GM19240 (cell line): ENCODE measurements around the gene GNG2.

Experiments
- DNase-seq: peaks from one replicate; pipeline ENCODE4 v3.0.0; 2011; ENCODE audit warnings: low spot score; ENCODE audit not compliant: insufficient read length

GNG2 gene

DNA sequence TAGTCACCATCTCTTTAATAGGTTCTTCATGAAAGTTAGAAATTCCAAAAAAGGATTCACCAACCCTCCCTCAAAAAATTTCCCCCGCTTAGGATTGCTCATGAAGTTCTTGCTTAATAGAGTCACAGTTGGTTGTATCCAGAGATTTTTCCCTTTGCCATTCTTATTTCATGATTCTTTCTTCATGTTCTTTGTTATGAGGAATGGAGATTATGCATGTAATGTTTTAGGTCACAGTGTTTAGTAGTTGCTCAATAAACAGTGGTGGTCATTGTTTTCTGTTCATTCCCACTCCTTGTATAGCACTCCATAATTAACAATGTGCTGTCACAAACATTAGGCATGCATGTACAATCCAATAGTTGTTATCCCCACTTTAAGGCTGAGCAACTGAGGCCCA is 77.7 kb downstream of the GNG2 start:
- DNase-seq: no peak

DNA sequence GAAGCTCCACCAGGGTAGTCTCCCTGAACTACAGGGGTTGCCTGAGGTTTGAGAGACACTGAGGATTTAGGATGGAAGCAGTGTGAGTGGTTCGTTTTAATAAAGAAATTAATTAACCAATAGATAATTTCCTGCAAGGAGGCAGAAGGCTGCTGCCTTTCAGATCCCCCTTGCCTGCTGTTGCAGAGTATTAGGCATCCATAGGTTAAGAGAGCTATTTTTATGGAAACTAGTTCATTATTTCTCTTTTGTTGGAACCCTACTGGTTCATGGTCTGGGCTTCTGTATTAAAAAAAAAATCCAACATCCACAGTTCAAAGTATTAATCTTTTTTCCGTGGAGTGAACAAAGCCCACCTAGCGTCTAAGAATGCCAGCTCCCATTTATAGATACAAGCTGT is 78.4 kb downstream of the GNG2 start:
- no peak for DNase-seq

DNA sequence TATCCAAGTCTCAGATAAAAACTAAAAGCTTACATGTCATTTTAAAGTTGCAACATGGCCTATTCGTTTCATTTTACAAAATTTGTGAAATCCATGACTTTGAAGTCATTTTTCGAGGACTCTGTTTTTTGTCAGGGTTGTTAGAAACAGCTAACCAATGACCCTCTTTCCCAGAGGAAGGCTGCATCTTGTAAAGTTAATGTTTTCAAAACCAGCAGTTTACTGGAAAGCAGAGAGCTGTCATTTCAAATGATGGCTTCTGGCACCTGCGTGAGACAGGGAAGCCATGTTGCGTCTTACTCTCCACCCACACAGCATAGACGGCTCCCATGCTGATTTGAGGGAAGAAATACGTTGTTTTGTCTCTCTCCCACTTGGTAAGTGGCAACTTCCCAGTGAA is 78.8 kb downstream of the GNG2 start:
- no peak for DNase-seq

DNA sequence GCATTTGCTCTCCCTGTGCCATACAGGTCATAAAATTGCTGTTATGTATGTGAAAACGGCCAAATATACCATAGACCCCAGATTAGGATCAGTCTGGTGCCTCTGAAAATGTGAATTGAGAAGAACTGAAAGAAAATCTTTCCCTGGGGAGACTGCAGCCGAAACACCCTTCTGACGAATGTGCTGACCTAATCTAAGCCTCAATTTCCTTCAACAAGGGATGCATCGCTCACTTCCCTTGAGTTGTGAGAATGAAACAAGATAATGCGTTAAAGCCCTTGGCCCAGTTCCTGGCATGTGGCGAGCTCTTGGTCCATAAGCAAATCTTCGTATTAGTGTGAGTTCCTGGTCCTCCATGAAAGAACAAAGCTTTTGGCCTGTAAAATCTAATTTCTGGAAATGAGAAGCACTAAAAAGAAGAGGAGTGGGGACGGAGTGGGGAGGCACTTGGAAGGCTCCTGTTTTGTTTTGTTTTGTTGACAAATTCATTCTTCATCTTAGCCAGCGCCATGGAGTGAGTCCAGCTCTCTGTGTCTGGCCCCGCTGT is 79.4 kb downstream of the GNG2 start:
- no peak for DNase-seq

DNA sequence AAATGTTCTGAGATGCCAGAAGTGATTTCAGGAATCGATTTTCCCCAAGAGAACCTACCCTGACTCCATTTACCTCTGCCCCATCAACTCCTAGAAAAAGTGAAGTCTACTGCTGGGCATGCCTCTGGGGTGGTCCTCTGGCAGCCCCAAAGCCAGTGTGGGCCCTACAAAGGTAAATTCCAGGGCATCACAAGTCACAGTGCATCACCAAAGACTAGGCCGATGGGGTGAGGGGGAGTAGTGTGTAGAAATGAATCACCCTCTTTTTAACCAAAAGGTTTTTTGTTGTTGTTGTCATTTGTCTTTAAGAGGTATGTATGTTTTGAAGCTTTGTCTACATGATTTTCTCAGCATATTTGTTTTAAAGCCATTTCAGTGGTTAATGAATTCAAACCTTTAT is 82.6 kb downstream of the GNG2 start:
- DNase-seq: no peak

DNA sequence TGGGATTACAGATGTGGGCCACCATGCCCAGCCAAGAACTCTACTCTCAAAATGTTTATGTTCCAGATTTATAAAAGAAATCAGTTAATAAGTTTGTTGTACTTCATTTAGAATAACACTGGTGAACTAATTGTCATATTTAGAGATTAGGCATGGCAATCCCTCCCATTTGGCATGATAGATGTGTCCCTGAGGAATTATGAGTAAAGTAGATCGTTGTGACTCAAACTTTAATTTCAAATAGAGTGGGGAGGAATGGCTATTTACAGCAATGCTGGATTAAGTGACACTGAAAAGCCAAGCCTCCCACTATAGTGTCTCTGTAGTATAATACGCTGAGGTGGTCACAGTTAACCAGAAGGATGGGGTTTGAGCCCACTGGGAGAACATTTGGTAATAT is 89.6 kb downstream of the GNG2 start:
- no peak for DNase-seq

DNA sequence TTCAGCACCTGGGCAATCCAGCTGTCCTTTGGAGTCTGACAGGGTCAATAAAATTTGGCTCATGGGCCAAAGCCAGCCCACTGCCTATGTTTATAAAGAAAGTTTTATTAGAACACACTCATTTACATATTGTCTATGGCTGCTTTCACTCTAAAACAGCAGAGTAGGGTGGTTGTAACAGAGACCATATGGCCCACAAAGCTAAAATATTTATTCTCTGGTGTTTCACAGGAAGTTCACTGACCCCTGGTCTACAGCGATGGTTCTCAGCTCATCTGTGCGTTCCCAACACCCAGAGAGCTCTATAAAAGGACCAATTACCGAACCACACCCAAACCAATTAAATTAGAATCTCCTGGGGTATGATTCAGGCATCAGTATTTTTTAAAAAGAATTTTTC is 91.2 kb downstream of the GNG2 start:
- no peak for DNase-seq

DNA sequence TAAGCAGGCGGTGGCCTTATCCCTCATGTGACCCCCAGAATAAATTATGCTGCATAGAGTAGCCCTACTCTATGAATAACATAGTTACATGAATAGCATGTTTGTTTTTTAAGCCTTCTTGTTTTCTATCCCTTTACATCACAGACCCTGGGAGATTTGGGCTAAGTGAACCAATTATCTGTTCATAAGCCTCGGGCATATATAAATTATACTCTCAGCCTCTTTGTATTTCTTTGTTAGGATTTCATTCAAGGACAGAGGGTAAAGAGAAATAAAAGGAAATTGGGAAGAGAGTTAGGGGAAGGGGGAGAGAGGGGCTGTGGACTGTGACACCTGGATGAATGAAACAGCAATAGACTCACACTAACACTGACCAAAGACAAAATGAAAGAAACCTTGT is 93.6 kb downstream of the GNG2 start:
- no peak for DNase-seq

DNA sequence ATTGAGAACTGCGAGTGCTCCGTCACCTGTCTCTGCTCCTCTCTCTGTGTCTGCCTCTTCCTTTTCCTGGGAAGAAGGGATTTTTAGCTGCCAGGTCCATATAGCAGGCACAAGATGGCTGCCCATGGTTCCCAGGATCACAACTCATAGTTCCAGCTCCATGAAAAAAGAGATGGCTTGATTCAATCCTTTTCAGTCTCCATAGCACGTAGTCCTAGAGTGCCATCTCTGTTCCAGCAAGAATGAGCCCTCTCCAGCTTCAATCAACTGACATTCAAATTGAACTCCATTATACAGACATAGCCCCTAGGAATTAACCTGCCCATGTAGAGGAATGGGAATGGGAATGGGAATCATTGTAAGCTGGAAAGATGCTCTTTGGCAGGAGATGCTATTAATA is 94.2 kb downstream of the GNG2 start:
- DNase-seq: no peak

DNA sequence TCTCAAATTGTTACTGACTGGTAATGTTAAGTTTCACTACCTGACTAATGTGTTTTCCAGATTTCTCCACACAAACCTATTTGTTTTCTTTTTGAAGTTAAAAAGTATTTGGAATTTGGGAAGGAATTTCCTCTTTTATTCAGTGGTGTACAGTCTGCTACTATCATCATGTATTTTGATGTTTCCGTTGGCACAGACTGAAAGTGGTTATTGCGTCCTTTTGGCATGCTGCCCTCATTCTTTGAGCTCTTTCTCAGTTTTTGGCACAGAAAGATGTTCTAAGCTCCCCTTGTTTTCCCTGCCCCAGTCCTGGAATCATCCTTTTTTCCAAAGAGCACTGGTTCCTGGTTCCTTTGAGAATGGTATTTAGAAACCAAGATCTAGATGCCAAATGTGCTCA is 97.5 kb downstream of the GNG2 start:
- DNase-seq: no peak

DNA sequence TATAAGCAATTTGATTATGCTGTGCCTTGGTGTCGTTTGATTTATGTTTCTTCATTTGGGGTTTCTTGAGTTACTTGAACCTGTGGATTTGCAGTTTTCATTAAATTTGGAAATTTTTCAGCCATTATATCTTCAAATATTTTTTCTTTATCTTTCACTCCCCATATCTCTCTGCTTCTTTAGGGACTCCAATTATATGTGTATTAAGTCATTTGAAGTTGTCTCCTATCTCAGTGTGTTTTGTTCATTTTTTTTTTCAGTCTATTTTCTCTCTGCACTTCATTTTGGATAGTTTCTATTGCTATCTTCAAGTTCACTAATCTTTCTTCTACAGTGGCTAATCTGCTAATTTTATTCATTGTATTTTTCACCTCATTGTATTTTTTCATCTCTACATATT is 99.5 kb downstream of the GNG2 start:
- no peak for DNase-seq

DNA sequence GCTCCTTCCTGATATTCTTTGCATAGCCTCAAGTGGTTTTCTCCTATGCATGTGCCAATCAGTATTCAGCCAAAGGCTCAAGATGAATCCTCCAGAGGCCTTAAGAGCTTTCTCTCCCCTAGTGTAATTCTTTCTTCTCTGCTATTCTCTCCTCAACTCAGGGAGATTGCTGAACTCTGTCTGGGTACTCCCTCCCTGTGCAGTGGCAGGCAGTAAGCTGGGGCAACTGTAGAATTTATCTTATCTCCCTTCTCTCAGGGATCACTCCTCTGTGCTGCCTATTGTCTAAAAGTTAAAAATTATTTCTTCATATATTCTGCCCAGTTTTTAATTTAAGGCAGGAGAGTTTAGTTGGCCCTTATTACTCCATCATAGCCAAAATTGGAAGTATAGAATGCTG is 100.5 kb downstream of the GNG2 start:
- DNase-seq: no peak

DNA sequence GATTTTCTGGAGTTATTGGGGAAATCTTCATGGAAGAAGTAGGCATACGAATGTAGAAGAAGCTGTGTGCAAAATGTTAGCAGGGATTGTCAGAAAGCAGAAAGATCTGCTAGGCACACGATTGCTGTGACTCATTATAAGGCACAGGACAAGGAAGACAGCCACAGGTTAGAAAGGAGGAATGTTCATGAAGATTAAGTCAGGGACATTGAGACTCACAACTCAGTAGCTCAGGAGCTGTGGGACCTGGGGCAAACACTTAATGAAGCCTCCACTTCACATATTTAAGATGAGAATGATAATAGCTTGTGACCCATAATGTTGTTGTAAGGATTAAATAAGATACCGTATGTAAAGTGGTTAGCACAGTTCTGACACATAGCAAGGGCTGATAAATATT is 102.3 kb downstream of the GNG2 start:
- DNase-seq: no peak

DNA sequence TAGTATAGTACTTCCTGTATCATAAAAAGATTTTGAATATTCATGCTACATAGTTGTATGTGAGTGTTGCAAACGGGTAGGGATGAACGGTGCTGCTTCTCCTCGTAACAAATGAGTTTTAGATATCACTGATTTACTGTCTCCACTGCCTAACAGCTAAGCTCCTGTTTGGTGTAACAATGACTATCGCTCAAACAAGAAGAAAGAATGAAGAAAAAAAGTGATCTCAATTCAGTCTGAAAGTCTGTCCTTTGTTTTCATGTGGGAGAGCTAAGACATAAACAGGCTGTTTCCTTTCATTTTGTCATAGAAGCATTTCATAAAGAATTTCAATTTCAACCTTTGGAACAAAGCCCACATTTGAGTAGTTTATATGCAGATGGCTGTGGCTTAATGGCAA is 102.9 kb downstream of the GNG2 start:
- DNase-seq: no peak

DNA sequence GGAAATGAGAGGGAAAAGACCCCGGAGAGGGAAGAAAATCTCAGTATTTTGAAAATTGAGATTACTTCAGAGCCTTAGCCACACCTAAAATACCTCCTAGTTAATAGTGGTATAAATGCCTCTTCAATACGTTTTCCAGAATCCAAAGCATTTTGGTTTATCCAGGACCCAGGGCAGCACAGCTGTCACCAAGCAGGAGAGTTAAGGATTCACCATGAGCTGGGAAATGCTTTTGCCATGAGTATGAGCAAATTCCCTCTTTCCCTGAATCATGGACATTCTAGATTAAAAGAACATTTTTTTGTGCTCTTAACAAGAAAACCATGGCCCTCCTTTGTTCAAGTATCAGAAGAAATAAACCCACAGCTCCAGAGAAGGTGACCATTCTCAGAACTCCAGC is 107.1 kb downstream of the GNG2 start:
- DNase-seq: no peak

DNA sequence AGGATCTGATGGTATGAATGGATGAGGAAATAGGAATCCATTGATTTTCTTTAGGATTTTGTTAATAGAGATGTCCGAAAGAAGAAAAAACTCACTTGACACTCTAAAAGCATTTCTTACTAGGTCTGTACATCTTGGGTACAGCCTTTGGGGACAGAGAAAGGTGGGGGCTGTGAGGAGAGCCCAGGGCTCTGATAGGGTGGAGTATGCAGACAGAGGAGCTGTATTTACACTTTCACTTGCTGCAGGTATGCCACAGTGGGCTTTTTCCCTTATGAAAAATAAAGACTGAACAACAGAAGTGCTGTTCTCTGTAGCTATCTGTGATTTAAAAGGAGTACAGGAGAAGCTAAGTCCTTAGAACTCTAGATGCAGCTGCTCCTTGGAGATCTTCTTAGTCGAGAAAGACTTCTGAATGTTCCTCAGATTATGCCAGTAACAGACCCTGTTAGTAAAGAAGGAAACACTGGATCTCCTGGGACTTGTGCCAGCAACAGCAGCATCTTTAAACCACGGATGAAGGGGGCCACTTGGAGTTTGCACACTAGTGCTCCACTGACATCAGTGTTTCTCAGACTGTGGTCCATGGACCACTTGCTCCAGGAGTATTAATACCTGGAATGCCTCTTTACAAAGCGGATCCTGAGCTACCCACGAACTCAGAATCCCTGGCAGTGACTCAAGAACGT is 109.6 kb downstream of the GNG2 start:
- no peak for DNase-seq

DNA sequence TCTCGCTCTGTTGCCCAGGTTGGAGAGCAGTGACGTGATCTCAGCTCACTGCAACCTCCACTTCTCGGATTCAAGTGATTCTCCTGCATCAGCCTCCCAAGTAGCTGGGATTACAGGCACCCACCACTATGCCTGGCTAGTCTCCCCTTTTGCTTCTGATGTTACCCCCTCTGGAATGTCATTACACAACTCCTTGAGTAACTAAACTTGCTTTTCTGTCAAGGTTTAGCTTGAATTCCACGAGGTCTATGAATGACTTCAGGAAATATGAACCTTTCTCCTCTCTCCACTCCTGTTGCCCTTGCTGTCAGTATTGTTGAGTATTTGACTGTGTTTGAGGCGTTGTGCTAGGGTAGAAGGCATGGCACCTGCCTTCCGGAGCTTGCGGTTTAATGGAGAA is 112.2 kb downstream of the GNG2 start:
- no peak for DNase-seq

DNA sequence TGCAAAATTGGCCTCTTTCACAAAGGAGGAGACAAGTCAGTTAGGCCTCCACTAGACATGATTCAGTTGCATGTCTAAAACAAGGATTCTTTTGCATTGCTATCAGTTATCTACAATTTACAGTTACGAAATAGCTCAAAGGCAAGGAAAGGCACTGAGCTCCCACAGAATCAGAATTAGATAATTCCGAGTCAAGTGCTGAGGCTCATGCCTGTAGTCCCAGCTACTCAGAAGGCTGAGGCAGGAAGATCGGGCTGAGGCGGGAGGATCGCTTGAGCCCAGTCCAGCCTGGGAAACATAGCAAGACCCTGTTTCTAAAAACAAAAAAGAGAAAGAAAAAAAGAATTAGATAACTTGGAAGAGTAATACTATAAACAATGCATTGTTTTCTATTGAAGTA is 116.7 kb downstream of the GNG2 start:
- DNase-seq: no peak

DNA sequence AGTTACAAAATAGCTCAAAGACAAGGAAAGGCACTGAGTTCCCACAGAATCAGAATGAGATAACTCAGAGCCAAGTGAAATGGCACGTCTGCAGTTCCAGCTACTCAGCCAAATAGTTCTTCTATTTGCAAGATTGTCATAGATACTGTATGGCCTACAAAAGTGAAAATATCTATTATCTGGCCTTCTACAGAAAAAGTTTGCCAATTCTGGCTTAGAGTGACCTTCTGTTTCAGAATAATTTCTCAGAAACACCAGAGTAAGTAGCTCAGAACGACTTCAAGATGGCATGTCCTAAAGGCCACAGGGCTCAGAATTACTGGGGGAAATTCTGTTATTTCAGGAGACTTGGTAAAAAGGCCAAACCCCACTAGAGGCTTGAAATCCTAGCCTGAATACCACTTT is 118.3 kb downstream of the GNG2 start:
- no peak for DNase-seq

DNA sequence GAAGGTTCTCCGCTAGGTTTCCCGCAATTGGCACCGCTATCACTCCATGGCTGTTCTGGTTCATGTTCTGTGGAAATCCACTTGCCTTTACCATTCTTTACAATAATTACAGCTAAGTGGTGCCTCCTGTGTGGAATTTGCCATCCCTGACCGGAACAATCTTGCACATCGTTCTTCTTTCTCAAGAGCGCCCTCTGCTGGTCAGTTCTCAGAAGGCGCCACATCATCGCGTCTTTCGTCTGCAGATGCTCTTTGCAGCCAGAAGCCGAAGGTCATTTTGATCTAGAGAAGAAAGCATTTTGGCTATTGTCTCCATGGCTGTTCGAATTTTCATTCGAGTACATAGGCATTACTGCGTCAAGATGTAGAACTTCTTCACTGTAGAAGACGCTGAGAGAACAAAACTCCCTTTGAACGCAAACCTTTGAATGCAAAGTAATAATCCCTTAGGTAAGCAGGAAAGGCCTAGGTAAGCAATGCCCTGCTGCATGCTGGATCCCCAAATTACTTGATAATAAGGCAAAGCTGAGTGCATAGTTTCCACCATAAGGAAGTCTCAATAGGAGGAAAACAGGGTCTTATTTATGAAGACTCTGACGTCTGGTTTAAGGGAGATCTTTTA is 118.8 kb downstream of the GNG2 start:
- peak; percentile 43 for DNase-seq

DNA sequence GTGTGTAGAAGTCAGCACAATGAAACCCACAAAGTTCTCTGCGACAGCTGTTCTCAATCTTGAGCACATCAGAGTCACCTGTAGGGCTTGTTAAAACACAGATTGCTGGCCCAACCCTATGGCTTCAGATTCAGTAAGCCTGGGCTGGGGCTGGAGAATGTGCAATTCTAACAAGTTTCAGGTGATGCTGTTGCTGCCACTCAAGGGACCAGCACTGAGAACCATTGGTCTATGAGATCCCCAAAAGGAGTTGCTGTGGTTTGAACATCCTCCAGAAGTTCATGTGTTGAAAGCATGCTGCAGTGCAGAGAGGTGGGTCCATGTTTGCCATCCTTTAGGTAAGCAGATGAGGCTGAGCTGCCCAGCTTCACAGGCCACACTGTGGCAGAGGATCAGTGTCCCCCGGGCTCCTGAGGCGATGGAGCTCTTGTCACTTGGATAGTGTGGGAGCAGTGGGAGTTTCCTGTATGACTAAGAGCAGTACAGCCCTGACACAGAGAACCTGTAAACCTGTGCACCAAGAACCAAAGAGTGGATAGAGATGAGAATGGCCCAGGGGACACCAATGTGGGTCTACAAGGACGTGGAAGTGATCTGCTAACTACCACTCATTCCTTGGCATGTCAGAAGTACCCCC is 120.9 kb downstream of the GNG2 start:
- no peak for DNase-seq

DNA sequence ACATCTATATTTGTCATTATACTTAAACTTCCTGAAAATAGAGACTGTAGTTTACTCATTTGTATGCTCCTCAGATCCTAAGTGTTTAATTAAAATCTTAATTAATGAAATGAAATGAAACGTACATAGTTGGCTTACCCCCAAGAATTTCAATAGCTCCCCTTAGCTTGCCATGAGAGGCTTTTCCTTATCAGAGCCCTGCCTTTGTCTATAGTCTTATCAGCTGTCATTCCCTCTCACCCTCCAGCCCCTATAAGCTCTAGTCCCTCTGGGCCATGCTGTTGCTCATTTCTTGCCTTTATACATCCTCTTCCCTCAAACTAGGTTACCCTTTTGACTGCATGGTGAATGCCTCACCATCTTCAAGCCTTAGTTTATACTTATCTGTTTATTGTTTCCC is 127.8 kb downstream of the GNG2 start:
- no peak for DNase-seq
